ENCODE data around the gene TNS2. TPM values are rescaled to one million over a fixed set of nuclear protein-coding genes. Genes with fewer than 3 reads are reported as not detected.

The TNS2 gene
- total RNA-seq, 2 experiments from 2014 or later, result 2.3 to 3.0 TPM

- DNase-seq, result no peak
- intact Hi-C loops (cut with DNase I, micrococcal nuclease), result loop anchor here in 1 of 2 experiments (5.0 kb wide), 1 partner anchor 38 kb away; the partner anchor contains the start of gene EIF4B
- Mint-ChIP-seq H3K27me3 (no peaks in the 10 kb centered on the region), H3K9me3 (no peaks in the 10 kb centered on the region), H3K4me3 (peak overlapping the region; percentile 98), H3K36me3 (ENCODE audit: low read depth) (peaks cover 21% of the 10 kb centered on the region), H3K27ac (peak overlapping the region; percentile 96), H3K4me1 (ENCODE audit: low read depth) (peaks cover 21% of the 10 kb centered on the region)
- Histone ChIP-seq H3K27ac (ENCODE audit: low read depth in 1 of 2, low read length in 2 of 2) (no peak overlapping the region), H3K4me1 (ENCODE audit: insufficient read depth, low read length) (peaks cover 21% of the 10 kb centered on the region), H3K27me3 (ENCODE audit: control insufficient read depth in 1 of 2, insufficient read depth in 2 of 2, low read length in 2 of 2) (no peaks in the 10 kb centered on the region), H3K4me3 (ENCODE audit: low read length) (no peak overlapping the region), H3K36me3 (ENCODE audit: insufficient read depth, low read length) (peaks cover 4% of the 10 kb centered on the region), H3K9me3 (ENCODE audit: control insufficient read depth in 1 of 2, insufficient read depth in 1 of 2, low read length in 2 of 2) (no peaks in the 10 kb centered on the region)
- ATAC-seq (ENCODE audit: poor library complexity), result no peak
- POLR2A ChIA-PET, result interaction anchor here (0.6 to 4.3 kb wide), 6 partner anchors 8 to 40 kb away, joined by 3 to 27 read pairs (median 4); partner anchors contain the start of genes EIF4B and SPRYD3
- TF ChIP-seq, protein P1, sequence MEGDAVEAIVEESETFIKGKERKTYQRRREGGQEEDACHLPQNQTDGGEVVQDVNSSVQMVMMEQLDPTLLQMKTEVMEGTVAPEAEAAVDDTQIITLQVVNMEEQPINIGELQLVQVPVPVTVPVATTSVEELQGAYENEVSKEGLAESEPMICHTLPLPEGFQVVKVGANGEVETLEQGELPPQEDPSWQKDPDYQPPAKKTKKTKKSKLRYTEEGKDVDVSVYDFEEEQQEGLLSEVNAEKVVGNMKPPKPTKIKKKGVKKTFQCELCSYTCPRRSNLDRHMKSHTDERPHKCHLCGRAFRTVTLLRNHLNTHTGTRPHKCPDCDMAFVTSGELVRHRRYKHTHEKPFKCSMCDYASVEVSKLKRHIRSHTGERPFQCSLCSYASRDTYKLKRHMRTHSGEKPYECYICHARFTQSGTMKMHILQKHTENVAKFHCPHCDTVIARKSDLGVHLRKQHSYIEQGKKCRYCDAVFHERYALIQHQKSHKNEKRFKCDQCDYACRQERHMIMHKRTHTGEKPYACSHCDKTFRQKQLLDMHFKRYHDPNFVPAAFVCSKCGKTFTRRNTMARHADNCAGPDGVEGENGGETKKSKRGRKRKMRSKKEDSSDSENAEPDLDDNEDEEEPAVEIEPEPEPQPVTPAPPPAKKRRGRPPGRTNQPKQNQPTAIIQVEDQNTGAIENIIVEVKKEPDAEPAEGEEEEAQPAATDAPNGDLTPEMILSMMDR (IDR thresholded peaks at IDR 0.05), result no peak
- CTCF ChIA-PET, result interaction anchor here (1.7 kb wide), 1 partner anchor 21 kb away, joined by 4 read pairs; no protein-coding TSS in a partner anchor
Measured at GRCh38 chr12:53045696-53046045, 4.2 kb upstream of the TNS2 start.

GRCh38 chr12:53046655-53047220 is 3.1 kb upstream of the TNS2 start:
- peak; percentile 38 for ATAC-seq (ENCODE audit: poor library complexity)
- Mint-ChIP-seq H3K36me3 (ENCODE audit: low read depth) (peaks cover 12% of the 10 kb centered on the region), H3K9me3 (no peaks in the 10 kb centered on the region), H3K27me3 (no peaks in the 10 kb centered on the region), H3K27ac (peak overlapping the region; percentile 96), H3K4me3 (peak overlapping the region; percentile 98), H3K4me1 (ENCODE audit: low read depth) (peaks cover 25% of the 10 kb centered on the region)
- H3K4me3 ChIP-seq (ENCODE audit: low read length), result peak overlapping the region; percentile 93
- intact Hi-C loops (cut with DNase I, micrococcal nuclease), result loop anchor here in 1 of 2 experiments (5.0 kb wide), 1 partner anchor 39 kb away; the partner anchor contains the start of gene EIF4B
- TF ChIP-seq, protein P1 (IDR thresholded peaks at IDR 0.05), result no peak
- POLR2A ChIA-PET, result interaction anchor here (0.6 to 4.3 kb wide), 9 partner anchors 7 to 168 kb away, joined by 3 to 27 read pairs (median 5); partner anchors contain the start of genes CSAD, EIF4B, SPRYD3 and ZNF740
- CTCF ChIA-PET, result interaction anchor here (1.1 to 2.2 kb wide), 3 partner anchors 8 to 41 kb away, joined by 3 to 8 read pairs (median 4); no protein-coding TSS in a partner anchor
- H3K27ac ChIP-seq (ENCODE audit: low read depth in 1 of 2, low read length in 2 of 2), result peak overlapping the region; percentile 8 to 79
- no peaks in the 10 kb centered on the region for H3K9me3 ChIP-seq (ENCODE audit: control insufficient read depth in 1 of 2, insufficient read depth in 1 of 2, low read length in 2 of 2)
- DNase-seq, result peak in 9 of 14 experiments; percentile 24 to 59 (median 38)
- no peaks in the 10 kb centered on the region for H3K27me3 ChIP-seq (ENCODE audit: control insufficient read depth in 1 of 2, insufficient read depth in 2 of 2, low read length in 2 of 2)
- no peaks in the 10 kb centered on the region for H3K36me3 ChIP-seq (ENCODE audit: insufficient read depth, low read length)
- H3K4me1 ChIP-seq (ENCODE audit: insufficient read depth, low read length), result peaks cover 21% of the 10 kb centered on the region

DNA sequence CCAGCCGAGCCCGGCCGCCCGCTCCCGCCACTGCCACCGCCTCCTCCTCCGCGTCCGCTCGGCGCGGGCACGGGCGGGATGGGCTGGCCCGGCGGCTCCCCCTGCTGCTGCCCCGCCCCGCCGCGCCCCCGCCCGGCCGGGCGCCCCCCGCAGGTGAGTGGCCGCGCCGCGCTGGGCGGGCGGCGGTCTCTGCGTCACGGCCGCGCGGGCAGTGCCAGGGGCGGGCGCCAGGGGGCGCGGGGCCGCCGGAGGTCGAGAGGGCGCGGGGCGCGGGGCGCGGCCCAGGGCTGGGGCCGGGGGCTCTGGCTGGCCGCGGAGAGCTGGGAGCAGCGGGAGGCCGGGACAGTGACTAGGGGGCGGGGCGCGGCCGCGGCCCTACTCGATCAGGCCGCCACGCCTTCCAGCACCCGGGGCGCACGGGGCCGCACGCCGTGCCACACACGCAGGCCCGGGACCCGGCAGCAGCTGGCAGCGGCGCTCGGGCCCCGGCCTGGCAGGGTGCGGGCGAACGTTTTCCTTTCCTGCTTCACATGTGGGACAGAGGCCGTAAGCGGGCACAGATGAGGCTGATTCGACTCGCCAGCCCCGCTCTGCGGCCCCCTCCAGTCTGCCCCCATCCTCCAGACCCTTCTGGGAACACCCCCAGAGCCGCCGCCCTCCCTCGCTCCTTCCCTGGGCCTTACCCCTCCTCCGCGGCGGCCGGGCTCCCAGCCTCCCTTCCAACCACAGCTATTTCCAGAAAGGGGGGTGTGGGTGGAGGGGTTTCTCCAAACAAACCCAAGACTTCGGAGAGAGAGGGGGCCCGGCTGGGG is 2.4 kb upstream of the TNS2 start:
- Histone ChIP-seq H3K36me3 (ENCODE audit: insufficient read depth, low read length) (no peaks in the 10 kb centered on the region), H3K4me1 (ENCODE audit: insufficient read depth, low read length) (peaks cover 21% of the 10 kb centered on the region), H3K4me3 (ENCODE audit: low read length) (peak overlapping the region; percentile 93), H3K27ac (ENCODE audit: low read depth in 1 of 2, low read length in 2 of 2) (peak overlapping the region; percentile 56 to 76), H3K9me3 (ENCODE audit: control insufficient read depth in 1 of 2, insufficient read depth in 1 of 2, low read length in 2 of 2) (no peaks in the 10 kb centered on the region), H3K27me3 (ENCODE audit: control insufficient read depth in 1 of 2, insufficient read depth in 2 of 2, low read length in 2 of 2) (no peaks in the 10 kb centered on the region)
- TF ChIP-seq, protein P1 (IDR thresholded peaks at IDR 0.05), result no peak
- DNase-seq, result peak; percentile 45 to 90 (median 64)
- Mint-ChIP-seq H3K9me3 (no peaks in the 10 kb centered on the region), H3K4me1 (ENCODE audit: low read depth) (peaks cover 25% of the 10 kb centered on the region), H3K27ac (peak overlapping the region; percentile 96), H3K27me3 (no peaks in the 10 kb centered on the region), H3K4me3 (peak overlapping the region; percentile 76), H3K36me3 (ENCODE audit: low read depth) (peaks cover 6% of the 10 kb centered on the region)
- ChIA-PET CTCF (interaction anchor here (0.7 to 2.2 kb wide), 11 partner anchors 9 to 132 kb away, joined by 3 to 8 read pairs (median 4); partner anchors contain the start of genes SOAT2 and SPRYD3), POLR2A (interaction anchor here (0.6 to 4.3 kb wide), 9 partner anchors 8 to 453 kb away, joined by 3 to 27 read pairs (median 5); partner anchors contain the start of genes CSAD, EIF4B, ESPL1 and SOAT2)
- intact Hi-C loops (cut with DNase I, micrococcal nuclease), result loop anchor here in 1 of 2 experiments (5.0 kb wide), 1 partner anchor 40 kb away; the partner anchor contains the start of gene EIF4B
- peak; percentile 79 for ATAC-seq (ENCODE audit: poor library complexity)
